NCI-H1105 (cell line): Measurements from ENCODE around the gene BAG1.

ENCODE experiments used
- DNase-seq: peaks from one replicate; lab custom pipeline; 2025; lab: John Stamatoyannopoulos, UW

The BAG1 gene

DNA sequence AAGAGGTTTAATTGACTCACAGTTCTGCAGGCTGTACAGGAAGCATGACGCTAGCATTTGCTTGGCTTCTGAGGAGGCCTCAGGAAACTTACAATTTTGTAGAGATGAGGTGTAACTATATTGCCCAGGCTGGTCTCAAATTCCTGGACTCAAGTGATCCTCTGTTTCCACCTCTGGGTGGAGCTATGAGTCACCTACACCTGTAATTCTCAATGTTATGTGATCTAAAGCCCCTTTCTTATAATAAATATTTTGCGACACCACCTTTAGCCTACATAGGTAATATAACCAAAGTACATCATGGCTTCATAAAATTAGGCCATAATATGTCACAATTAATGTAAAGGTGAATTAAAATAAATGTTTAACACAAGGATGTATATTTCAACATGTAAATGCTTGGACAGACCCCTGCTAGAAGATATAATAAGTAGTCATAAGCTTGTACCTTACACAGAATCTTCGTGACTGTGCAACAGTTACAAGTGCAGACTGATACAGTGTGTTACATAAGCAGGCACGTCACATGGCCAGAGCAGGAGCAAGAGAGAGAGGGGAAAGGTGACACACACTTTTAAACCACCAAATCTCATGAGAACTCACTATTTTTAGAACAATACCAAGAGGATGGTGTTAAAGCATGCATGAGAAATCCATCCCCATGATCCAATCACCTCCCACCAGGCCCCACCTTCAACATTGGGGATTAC is 54.3 kb downstream of the BAG1 start:
- no peak for DNase-seq

DNA sequence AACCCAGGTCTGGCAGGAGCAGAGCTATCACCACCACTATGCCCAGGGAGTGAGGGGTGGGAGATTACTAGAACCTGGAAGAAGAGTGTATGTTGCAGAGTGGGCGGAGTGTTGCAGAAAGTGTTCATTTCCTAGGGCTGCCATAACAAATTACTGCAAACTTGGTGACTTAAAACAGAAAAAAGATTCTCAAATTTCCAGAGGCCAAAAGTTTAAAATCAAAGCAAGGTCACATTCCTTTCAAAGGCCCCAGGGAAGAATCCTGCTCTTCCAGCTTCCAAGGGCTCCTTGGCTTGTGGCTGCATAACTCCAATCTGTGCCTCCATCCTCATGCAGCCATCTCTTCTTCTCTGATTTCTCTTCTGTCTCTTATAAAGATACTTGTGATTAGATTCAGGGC is 55.1 kb downstream of the BAG1 start:
- DNase-seq, result no peak

DNA sequence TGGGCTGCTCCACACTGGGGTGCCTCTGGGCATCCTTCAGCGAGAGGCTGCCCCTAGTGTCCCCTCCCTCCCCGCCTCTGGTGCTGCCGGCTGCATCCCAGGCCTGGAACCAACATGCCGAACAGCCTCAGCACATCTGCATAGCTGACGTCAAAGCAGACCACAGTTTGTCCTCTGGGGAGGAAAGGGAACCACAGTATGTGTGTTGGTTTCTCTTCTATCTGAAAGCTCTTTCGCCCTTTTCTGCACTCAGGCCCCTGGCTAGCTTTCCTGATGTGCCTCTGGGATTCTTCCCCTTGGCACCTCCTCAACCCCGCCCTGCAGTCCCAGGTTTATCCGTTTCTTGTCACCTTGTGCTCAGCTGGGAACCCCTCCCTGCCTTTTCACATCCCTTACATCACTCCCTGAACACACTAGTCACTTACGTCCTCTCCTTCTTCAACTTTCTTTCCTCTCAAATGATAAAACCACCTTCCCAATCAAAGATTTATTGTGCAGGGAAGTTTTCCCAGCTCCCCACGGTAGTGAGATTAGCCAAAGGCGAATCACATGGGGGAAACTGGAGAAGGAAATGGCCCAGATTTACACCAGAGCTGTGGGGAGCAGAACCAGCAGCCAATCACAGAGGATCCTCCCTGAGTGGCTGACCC is 61.8 kb downstream of the BAG1 start:
- no peak for DNase-seq
